ENCODE measurements around the gene CCRL2. TPM values are rescaled to one million over a fixed set of nuclear protein-coding genes. Genes with fewer than 3 reads are reported as not detected.

Gene CCRL2
- total and polyA plus RNA-seq, 2 experiments from 2014 or later, result not detected

- WGBS, 2 experiments (ENCODE audit: low coverage in 1 of 2, low lambda C conversion rate in 2 of 2, missing lambda C conversion rate in 2 of 2), result 81 to 85% methylated on average over 14 of the region's 14 CpGs
- Histone ChIP-seq H3K4me1 (ENCODE audit: insufficient read depth) (no peaks in the 10 kb centered on the region), H3K9me2 (ENCODE audit: insufficient read depth) (no peaks in the 10 kb centered on the region), H3K27me3 (replicated peaks; ENCODE audit: insufficient read depth) (peaks cover 73% of the 10 kb centered on the region), H3K79me2 (ENCODE audit: insufficient read depth) (no peaks in the 10 kb centered on the region), H2AFZ (no peak overlapping the region), H3K27ac (no peak overlapping the region), H3K9me3 (ENCODE audit: low read depth) (no peaks in the 10 kb centered on the region), H3F3A (ENCODE audit: insufficient read depth) (no peaks in the 10 kb centered on the region), H3K4me2 (ENCODE audit: unreplicated experiment) (no peak overlapping the region), H3K4me3 (no peak overlapping the region), H3K36me3 (ENCODE audit: low read depth) (no peaks in the 10 kb centered on the region), H3K9ac (no peak overlapping the region), H4K20me1 (ENCODE audit: insufficient read depth) (no peaks in the 10 kb centered on the region)
- DNase-seq, result no peak
- TF ChIP-seq EZH2phosphoT487 (IDR thresholded peaks at IDR 0.05; ENCODE audit: insufficient read depth, low read depth), result no peak
- TF ChIP-seq EZH2 (IDR thresholded peaks at IDR 0.05; ENCODE audit: insufficient read depth, poor library complexity, severe bottlenecking), result no peak
- in situ Hi-C loops (cut with MboI), result no loop called here
Measured at GRCh38 chr3:46456118-46456517, 49.1 kb downstream of the CCRL2 start.

Other genes starting within 250 kb of the CCRL2 start
- not detected in 2 replicates for gene CCR1, start 198.9 kb upstream of the CCRL2 start, total RNA-seq (2014; rRNA removed; shearing (Covaris generic))
- gene CCR1, start 198.9 kb upstream of the CCRL2 start, polyA plus RNA-seq (2016; fragmentation: Nextera tagmentation; extraction: Ambion mirVana), result not detected in 2 replicates
- gene CCR3, start 164.8 kb upstream of the CCRL2 start, total RNA-seq (2014; rRNA removed; shearing (Covaris generic)), result not detected in 2 replicates
- gene CCR3, start 164.8 kb upstream of the CCRL2 start, polyA plus RNA-seq (2016; fragmentation: Nextera tagmentation; extraction: Ambion mirVana), result not detected in 2 replicates
- gene CCR2, start 53.1 kb upstream of the CCRL2 start, total RNA-seq (2014; rRNA removed; shearing (Covaris generic)), result not detected in 2 replicates
- not detected in 2 replicates for gene CCR2, start 53.1 kb upstream of the CCRL2 start, polyA plus RNA-seq (2016; fragmentation: Nextera tagmentation; extraction: Ambion mirVana)
- gene CCR5, start 36.3 kb upstream of the CCRL2 start, total RNA-seq (2014; rRNA removed; shearing (Covaris generic)), result not detected in 2 replicates
- not detected in 2 replicates for gene CCR5, start 36.3 kb upstream of the CCRL2 start, polyA plus RNA-seq (2016; fragmentation: Nextera tagmentation; extraction: Ambion mirVana)
- gene LTF, start 57.6 kb downstream of the CCRL2 start, total RNA-seq (2014; rRNA removed; shearing (Covaris generic)), result not detected in 2 replicates
- gene LTF, start 57.6 kb downstream of the CCRL2 start, polyA plus RNA-seq (2016; fragmentation: Nextera tagmentation; extraction: Ambion mirVana), result not detected in 2 replicates
- not detected in 2 replicates for gene RTP3, start 90.7 kb downstream of the CCRL2 start, total RNA-seq (2014; rRNA removed; shearing (Covaris generic))
- gene RTP3, start 90.7 kb downstream of the CCRL2 start, polyA plus RNA-seq (2016; fragmentation: Nextera tagmentation; extraction: Ambion mirVana), result not detected in 2 replicates
- 10.6 and 10.8 TPM in 2 replicates for gene LRRC2, start 159.0 kb downstream of the CCRL2 start, total RNA-seq (2014; rRNA removed; shearing (Covaris generic))
- gene LRRC2, start 159.0 kb downstream of the CCRL2 start, polyA plus RNA-seq (2016; fragmentation: Nextera tagmentation; extraction: Ambion mirVana), result 16.7 and 17.7 TPM in 2 replicates
- not detected in 2 replicates for gene FAM240A, start 205.3 kb downstream of the CCRL2 start, total RNA-seq (2014; rRNA removed; shearing (Covaris generic))
- not detected in 2 replicates for gene FAM240A, start 205.3 kb downstream of the CCRL2 start, polyA plus RNA-seq (2016; fragmentation: Nextera tagmentation; extraction: Ambion mirVana)